ENCODE results near the gene GCC1.

- no peak for TF ChIP-seq POLR2AphosphoS5 (IDR thresholded peaks at IDR 0.05; ENCODE audit: low read depth)
- TF ChIP-seq CTCF (IDR thresholded peaks at IDR 0.05; ENCODE audit: insufficient read depth, low read length) = no peak
- no peak for TF ChIP-seq REST (IDR thresholded peaks at IDR 0.05; ENCODE audit: insufficient replicate concordance, low read depth)
- no peak for TF ChIP-seq GABPA (IDR thresholded peaks at IDR 0.05; ENCODE audit: low read depth)
- TF ChIP-seq SPI1 (IDR thresholded peaks at IDR 0.05; ENCODE audit: borderline replicate concordance, low read depth) = no peak
These were observed 39.1 kb downstream of the GCC1 start for GRCh38 chr7:127546313-127546712.
